ENCODE results near the gene CCDC183.

- no peak for TF ChIP-seq CTCF (IDR thresholded peaks at IDR 0.05; ENCODE audit: low read depth, low read length, missing input control)
- no peak for TF ChIP-seq JUND (IDR thresholded peaks at IDR 0.05)
- no peak for TF ChIP-seq MAX (IDR thresholded peaks at IDR 0.05)
- no peak for TF ChIP-seq RXRA (IDR thresholded peaks at IDR 0.05)
- no peak for TF ChIP-seq FOXA1 (IDR thresholded peaks at IDR 0.05)
- TF ChIP-seq TAF1 (conservative IDR thresholded peaks at IDR 0.05) = no peak
- TF ChIP-seq REST (IDR thresholded peaks at IDR 0.05) = no peak
- TF ChIP-seq RAD21 (IDR thresholded peaks at IDR 0.05) = no peak
Measured at GRCh38 chr9:136792321-136793085, 3.6 kb upstream of the CCDC183 start.
